AG04449 (cell line): ENCODE results near the gene GALNT18.

ENCODE experiments used
- CTCF ChIA-PET: fragments of 350-600 bp; formaldehyde crosslinking; extraction: SDS; loops from one replicate; lab custom pipeline; 2021; ENCODE audit warnings: antibody characterized with exemption; lab: Yijun Ruan, JAX
- POLR2A ChIA-PET: fragments of 400-600, 350-600 bp; formaldehyde crosslinking; extraction: SDS; loops from one replicate; lab custom pipeline; 2020; ENCODE audit warnings: antibody characterized with exemption, inconsistent platforms; lab: Yijun Ruan, JAX
- DNase-seq: peaks from one replicate; pipeline ENCODE4 v3.0.0-alpha.2; 2010; ENCODE audit warnings: low read depth, low spot score
- H3K4me3 ChIP-seq: 2 replicates; pipeline ENCODE4 v1.5.1; 2011; ENCODE audit warnings: low read depth, mild to moderate bottlenecking, control low read depth, low read length
- TF ChIP-seq, protein P1 (sequence below): IDR thresholded peaks from one replicate; pipeline ENCODE4 v1.5.1; 2011; ENCODE audit warnings: mild to moderate bottlenecking, moderate library complexity, low read length, control low read depth, inconsistent platforms; ENCODE audit not compliant: insufficient read depth; ENCODE audit errors: missing control alignments

GALNT18 gene

DNA sequence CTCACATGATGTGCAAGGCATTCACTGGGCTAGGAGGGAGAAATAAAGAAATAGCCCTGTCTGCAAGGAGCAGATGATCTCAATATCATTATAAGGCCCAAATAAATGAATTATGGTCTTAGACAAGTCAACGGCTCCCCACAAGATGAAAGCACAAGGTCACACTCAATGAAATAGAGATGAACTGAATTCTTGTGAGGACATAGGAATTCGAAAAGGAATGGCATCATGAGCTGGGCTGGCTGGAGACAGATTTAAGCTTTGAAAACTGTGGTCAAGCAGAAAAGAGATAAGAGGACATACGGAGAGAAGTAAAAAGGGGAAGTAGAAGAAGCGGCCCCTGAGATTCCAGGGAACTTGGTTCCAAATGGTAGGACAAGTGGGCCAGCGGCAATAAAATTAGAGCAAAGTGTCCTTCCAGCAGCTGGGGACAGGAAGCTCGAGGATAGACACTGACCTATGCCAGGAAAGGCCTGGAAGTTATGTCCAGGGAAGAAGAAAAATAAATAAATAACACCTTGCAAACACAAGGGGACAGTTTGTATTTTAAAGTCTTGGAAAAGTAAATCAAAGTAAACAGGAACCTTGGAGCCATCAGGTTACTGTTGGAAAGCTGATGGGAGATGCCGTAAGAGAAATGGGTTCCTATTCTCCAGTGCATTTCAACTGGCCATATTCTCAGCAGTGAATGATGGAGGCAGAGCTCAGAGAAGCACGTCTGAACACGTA, 37.8 kb downstream of the GALNT18 start:
- TF ChIP-seq, protein P1, sequence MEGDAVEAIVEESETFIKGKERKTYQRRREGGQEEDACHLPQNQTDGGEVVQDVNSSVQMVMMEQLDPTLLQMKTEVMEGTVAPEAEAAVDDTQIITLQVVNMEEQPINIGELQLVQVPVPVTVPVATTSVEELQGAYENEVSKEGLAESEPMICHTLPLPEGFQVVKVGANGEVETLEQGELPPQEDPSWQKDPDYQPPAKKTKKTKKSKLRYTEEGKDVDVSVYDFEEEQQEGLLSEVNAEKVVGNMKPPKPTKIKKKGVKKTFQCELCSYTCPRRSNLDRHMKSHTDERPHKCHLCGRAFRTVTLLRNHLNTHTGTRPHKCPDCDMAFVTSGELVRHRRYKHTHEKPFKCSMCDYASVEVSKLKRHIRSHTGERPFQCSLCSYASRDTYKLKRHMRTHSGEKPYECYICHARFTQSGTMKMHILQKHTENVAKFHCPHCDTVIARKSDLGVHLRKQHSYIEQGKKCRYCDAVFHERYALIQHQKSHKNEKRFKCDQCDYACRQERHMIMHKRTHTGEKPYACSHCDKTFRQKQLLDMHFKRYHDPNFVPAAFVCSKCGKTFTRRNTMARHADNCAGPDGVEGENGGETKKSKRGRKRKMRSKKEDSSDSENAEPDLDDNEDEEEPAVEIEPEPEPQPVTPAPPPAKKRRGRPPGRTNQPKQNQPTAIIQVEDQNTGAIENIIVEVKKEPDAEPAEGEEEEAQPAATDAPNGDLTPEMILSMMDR: no peak
- CTCF ChIA-PET: interaction anchor here (0.8 to 1.1 kb wide), 3 partner anchors 205 to 646 kb away, joined by 3 read pairs; no protein-coding TSS in a partner anchor
- H3K4me3 ChIP-seq: no peak overlapping the region
- POLR2A ChIA-PET: interaction anchor here (0.7 to 1.2 kb wide), 2 partner anchors 101 to 726 kb away, joined by 3 read pairs; partner anchors contain the start of gene ZBED5
- no peak for DNase-seq

DNA sequence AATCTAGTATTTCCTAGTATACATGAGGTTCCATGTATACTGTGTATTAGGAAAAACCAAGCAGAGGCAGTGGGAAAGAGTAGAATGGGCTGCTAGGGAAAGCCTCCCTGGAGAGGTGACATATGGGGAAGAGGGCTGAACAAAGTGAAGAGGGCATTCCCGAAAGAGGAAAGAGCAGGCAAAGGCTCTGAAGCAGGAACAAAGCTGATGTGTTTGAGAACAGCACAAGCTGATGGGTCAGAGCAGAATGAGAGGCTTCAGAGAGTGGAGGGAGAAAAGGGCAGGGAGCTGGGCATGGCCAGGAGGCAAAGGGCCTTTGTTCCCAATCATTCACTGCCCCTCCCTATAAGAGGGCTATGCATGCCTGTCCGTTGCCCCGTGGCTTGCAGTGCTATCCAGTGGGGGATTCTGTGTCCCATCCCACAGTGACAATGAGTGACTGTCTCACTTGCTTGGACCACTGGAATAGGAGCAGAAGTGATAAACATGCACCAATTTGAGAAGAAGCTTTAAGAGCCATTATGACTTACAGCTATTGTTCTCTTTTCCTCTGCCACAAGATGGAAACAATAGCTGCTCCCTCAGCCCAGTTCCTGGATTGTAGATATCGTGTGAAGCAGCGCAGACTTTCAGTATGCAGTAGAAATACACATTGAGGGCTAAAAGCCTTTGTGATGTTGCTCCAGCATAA, 39.6 kb downstream of the GALNT18 start:
- DNase-seq: no peak
- TF ChIP-seq, protein P1: no peak
- ChIA-PET POLR2A (no interaction called here), CTCF (interaction anchor here (2.1 kb wide), 1 partner anchor 10 kb away, joined by 8 read pairs; no protein-coding TSS in a partner anchor)
- H3K4me3 ChIP-seq: no peak overlapping the region

DNA sequence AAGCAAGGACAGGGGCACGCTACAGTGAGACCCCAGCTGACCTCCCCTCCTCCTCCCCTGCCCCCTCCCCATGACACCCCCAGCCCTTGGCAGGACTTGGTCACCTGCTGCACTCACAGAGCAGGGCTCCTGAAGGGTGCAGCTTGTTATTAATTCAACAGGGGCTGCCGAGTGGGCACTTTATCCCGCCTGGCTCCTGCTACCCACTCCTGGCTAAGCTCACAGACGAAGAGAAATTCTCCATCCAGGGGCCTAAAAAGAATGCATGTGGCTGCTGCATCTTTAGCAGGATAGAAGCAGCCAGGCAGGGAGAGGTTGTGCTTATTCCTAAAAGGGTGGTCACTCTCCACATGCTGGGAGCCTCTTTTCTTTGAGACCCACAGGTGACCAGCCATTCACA, 40.3 kb downstream of the GALNT18 start:
- H3K4me3 ChIP-seq: no peak overlapping the region
- POLR2A ChIA-PET: no interaction called here
- CTCF ChIA-PET: interaction anchor here (2.1 kb wide), 1 partner anchor 9 kb away, joined by 8 read pairs; no protein-coding TSS in a partner anchor

DNA sequence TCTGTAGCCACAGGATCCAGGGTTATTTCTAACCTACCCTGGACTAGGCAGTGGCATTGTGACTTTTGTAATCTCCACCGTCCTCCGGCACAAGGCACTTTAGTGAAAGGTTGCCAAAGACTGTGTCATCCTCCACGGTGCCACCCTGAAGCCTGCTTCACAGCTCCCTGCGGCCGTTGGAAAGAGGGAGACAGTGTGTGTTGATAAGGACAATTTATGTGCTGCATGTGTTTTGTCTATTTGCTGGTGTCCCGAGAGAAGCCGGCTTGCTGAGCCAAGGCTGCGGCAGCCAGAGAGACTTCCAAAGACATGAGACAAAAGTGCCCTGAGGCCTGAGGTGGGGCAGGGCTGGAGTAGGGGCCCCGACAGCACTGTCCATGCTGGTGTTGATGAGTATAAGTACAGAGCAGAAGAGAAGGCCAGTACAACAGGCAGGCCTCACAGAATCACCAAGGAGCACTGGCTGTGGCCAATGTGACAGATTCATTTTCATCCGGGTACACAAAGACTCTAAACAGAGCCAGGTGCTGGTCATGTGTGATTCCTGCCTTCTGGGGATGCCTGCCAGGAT, 40.9 kb downstream of the GALNT18 start:
- POLR2A ChIA-PET: no interaction called here
- no peak for DNase-seq
- TF ChIP-seq, protein P1: no peak
- CTCF ChIA-PET: no interaction called here
- H3K4me3 ChIP-seq: no peak overlapping the region

More for the DNA sequence above, 40.3 kb downstream of the GALNT18 start:
- TF ChIP-seq, protein P1: no peak
- no peak for DNase-seq

DNA sequence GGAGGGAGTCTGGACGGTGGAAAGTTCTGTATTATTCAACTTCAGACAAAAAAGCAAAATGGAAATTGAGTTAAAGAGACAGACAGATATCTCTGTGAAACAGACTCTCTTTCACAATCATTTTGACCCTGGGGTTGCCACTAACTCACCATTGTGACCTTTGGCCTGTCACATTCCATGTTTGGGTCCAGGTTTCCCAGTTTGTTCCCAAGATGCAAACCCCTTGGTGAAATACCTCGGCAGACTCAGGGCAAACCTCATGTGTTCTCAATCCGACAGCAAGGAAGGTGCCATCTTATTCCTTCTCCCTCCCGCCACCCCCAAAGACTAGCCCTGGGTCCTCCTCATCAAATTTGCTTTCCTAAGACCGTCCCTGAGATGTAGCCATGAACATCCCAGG, 41.8 kb downstream of the GALNT18 start:
- TF ChIP-seq, protein P1: no peak
- H3K4me3 ChIP-seq: no peak overlapping the region
- POLR2A ChIA-PET: no interaction called here
- no peak for DNase-seq
- CTCF ChIA-PET: interaction anchor here (1.3 kb wide), 1 partner anchor 11 kb away, joined by 3 read pairs; no protein-coding TSS in a partner anchor
